PFSK-1 (cell line): ENCODE data around the gene CCDC71L.

Source experiments
- FOXP2 ChIP-seq: optimal IDR thresholded peaks from 2 replicates; pipeline ENCODE3; 2011; ENCODE audit warnings: borderline replicate concordance, control low read depth, inconsistent platforms; ENCODE audit not compliant: insufficient read depth; ENCODE audit errors: extremely low read length, extremely low read depth
- POLR2AphosphoS5 ChIP-seq: IDR thresholded peaks from 2 replicates; pipeline ENCODE4 v1.6.1; 2012; ENCODE audit warnings: low read depth, mild to moderate bottlenecking, control low read depth, low read length, moderate library complexity
- SIN3A ChIP-seq: IDR thresholded peaks from 2 replicates; pipeline ENCODE4 v1.6.1; 2012; ENCODE audit warnings: mild to moderate bottlenecking, low read length, moderate library complexity, borderline replicate concordance; ENCODE audit not compliant: insufficient read depth
- TAF1 ChIP-seq: IDR thresholded peaks from 2 replicates; pipeline ENCODE4 v1.6.1; 2012; ENCODE audit warnings: low read length, control low read depth, borderline replicate concordance; ENCODE audit not compliant: insufficient read depth
- TF ChIP-seq, protein P1 (sequence below), 2 experiments: IDR thresholded peaks; 2 replicates each; pipeline versions ENCODE4 v1.6.1 to v1.8.0; 2011 to 2012; ENCODE audit warnings: low read depth in 2 of 2, low read length in 2 of 2, control low read depth in 1 of 2, inconsistent platforms in 1 of 2, mild to moderate bottlenecking in 1 of 2, moderate library complexity in 1 of 2; ENCODE audit not compliant: insufficient read depth in 1 of 2

The CCDC71L gene

DNA sequence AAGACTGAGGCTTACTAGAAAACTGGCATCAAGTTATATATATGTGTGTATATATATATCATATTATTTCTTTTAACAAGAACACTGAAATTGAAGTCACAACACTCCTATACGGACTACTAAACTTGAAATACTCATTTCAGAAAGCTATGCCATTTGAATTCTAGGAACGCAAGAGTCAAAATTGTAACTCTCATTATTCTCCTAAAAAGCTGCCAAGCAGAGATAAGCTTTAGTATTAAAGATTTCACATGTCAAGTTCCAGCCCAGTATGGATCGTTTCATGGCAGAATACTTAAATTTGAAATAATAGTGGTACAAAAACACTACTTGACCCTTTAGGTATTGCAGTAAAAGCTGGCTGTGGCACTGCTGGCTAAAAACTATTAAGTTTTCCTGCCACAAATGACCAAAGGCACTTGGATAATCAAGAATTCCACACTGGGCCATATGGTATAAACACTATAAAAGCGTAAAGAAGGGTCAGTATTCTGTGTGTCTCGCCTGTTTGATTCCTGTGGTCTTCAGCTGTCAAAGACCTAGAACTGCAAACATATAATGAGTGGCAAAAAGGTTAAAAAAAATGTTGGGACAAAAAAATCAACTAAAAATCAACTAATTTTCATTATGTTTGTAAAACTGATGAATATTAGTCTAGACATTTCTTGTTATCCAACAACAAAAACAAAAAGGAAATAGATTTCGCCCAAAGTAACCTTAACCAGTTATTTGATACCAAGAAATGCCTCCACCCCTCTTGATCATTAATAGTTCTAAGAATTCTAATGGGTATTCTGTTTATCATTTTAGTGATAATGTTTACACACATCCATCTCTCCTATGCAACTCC lies 2.4 kb downstream of the CCDC71L start:
- TF ChIP-seq TAF1 (no peak), FOXP2 (no peak), SIN3A (no peak), POLR2AphosphoS5 (no peak)
- TF ChIP-seq, protein P1, sequence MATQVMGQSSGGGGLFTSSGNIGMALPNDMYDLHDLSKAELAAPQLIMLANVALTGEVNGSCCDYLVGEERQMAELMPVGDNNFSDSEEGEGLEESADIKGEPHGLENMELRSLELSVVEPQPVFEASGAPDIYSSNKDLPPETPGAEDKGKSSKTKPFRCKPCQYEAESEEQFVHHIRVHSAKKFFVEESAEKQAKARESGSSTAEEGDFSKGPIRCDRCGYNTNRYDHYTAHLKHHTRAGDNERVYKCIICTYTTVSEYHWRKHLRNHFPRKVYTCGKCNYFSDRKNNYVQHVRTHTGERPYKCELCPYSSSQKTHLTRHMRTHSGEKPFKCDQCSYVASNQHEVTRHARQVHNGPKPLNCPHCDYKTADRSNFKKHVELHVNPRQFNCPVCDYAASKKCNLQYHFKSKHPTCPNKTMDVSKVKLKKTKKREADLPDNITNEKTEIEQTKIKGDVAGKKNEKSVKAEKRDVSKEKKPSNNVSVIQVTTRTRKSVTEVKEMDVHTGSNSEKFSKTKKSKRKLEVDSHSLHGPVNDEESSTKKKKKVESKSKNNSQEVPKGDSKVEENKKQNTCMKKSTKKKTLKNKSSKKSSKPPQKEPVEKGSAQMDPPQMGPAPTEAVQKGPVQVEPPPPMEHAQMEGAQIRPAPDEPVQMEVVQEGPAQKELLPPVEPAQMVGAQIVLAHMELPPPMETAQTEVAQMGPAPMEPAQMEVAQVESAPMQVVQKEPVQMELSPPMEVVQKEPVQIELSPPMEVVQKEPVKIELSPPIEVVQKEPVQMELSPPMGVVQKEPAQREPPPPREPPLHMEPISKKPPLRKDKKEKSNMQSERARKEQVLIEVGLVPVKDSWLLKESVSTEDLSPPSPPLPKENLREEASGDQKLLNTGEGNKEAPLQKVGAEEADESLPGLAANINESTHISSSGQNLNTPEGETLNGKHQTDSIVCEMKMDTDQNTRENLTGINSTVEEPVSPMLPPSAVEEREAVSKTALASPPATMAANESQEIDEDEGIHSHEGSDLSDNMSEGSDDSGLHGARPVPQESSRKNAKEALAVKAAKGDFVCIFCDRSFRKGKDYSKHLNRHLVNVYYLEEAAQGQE (IDR thresholded peaks at IDR 0.05; ENCODE audit: insufficient read depth in 1 of 2, low read depth in 2 of 2, low read length in 2 of 2), result no peak

DNA sequence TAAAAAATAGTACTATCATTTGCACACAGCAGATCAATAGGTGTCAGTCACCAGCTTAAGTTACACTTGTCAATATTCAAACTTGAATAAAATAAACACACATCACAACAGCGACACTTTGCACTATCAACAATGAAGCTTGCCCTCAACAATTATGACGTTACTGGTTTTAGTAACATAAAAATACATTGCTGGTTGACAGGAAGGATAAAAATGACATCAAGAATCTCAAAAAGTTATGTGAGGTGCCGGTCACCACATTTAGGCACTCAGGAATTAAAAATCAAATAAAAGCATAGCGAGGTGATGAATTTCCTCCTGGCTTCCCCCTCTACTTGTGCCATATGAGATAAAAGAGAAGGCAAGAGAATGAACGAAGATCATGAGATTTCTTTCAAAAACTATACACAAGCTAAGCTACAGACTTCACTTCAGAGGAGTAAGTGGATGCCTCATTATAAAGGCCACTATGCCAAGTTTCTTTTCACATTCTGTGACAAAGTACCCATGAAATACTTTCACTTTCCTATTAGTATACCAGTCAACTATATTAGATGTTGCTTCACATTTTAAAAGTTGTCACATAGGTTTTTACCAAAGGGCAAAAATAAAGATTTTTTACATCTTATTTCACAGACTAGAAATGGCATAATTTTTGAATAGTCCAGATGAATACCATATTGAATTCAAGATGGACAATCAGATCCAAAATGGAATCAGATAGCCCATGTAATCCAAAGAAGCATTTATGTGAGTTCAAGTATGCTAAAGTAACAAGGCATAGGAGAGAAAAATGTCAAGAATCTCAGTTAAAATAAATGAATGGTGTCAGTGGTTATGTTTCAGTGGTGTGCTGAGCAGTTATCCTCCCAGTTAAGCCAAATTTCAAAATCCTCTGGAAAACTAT lies 3.6 kb downstream of the CCDC71L start:
- TF ChIP-seq SIN3A (no peak), FOXP2 (no peak), POLR2AphosphoS5 (no peak), TAF1 (no peak)
- TF ChIP-seq, protein P1 (IDR thresholded peaks at IDR 0.05; ENCODE audit: insufficient read depth in 1 of 2, low read depth in 2 of 2, low read length in 2 of 2), result no peak

DNA sequence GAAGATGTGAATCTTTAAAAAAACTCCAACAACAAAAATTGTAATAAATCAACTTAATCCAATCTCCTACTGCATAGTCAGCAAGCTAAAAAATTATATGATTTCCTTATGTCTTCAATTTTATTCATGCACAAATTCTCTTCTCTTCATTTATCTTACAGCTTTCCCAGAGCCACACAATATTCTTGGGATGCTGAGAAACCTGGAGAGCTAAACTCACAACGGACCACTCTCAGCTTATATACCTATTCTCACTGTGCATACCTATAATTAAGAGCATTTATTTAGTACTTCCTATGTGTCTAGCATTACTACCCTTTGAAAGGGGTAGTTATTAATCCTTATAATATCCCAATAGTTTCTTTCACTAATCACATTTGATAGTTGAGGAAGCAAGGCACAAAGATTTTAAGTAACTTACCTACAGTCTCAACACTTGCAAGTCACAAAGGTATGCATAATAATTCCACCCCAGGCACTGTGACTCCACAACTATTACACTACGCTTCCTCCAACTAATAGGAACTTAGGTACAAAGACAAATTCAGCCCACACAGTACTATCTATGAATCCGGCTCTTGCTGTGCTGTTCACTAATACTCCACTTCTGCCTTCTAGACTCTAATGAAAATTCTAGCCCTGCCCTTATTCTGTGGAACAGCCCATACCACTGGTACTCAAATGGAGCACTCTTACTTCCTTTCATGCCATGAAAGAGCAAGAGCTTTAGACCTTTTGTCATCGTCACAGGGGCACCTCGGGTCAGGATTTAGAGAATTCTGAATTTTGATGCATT lies 5.1 kb downstream of the CCDC71L start:
- TF ChIP-seq, protein P1 (IDR thresholded peaks at IDR 0.05; ENCODE audit: insufficient read depth in 1 of 2, low read depth in 2 of 2, low read length in 2 of 2), result no peak
- TF ChIP-seq FOXP2 (no peak), TAF1 (no peak), POLR2AphosphoS5 (no peak), SIN3A (no peak)

DNA sequence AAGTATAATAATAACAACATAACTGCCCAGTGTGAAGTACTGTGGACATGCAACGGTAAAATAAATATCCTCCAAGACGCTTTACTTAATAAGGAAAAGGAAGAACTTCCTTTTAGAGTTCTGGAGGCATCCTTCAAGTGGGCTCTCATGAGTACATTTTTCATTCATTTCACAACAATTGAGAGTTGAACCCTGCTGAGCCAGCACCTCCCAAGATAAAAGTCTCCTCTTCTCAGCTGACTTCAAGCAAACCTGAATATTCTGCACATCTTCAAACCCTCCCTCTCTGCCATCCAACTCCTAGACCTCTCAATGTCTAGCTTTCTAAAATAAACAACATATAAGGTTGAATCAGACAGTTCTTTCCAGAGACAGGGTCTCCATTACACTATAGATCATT lies 7.5 kb downstream of the CCDC71L start:
- TF ChIP-seq POLR2AphosphoS5 (no peak), TAF1 (no peak), FOXP2 (no peak), SIN3A (no peak)
- TF ChIP-seq, protein P1 (IDR thresholded peaks at IDR 0.05; ENCODE audit: insufficient read depth in 1 of 2, low read depth in 2 of 2, low read length in 2 of 2), result no peak
